Measurements from ENCODE around the gene MT1A.
A peak's percentile ranks its signal among the peaks of the same experiment; 100 is the strongest.

Gene MT1A

GRCh38 chr16:56637814-56638750 is at the start of gene MT1A:
Gene MT1A, plus strand, starts transcription at chr16:56638666. Its CDS starts 73 bp downstream, at chr16:56638739.
- no peak for DNase-seq (ENCODE audit: low read depth in 2 of 3, low spot score in 2 of 3)

- DNase-seq (ENCODE audit: low read depth in 2 of 3, low spot score in 2 of 3): no peak
Measured at GRCh38 chr16:56588781-56589140, 49.7 kb upstream of the MT1A start.

- no peak for DNase-seq (ENCODE audit: low read depth in 2 of 3, low spot score in 2 of 3)
Measured at GRCh38 chr16:56589141-56590039, 49.1 kb upstream of the MT1A start, which contains the start of gene MT3. Gene MT3, plus strand, starts transcription at chr16:56589528. Its CDS starts 63 bp downstream, at chr16:56589591.

GRCh38 chr16:56591377-56592060 is 46.9 kb upstream of the MT1A start:
- no peak for DNase-seq (ENCODE audit: low read depth in 2 of 3, low spot score in 2 of 3)

- no peak for DNase-seq (ENCODE audit: low read depth in 2 of 3, low spot score in 2 of 3)
Measured at GRCh38 chr16:56593573-56594291, 44.7 kb upstream of the MT1A start.

GRCh38 chr16:56594292-56594619 is 44.2 kb upstream of the MT1A start:
- no peak for DNase-seq (ENCODE audit: low read depth in 2 of 3, low spot score in 2 of 3)

- no peak for DNase-seq (ENCODE audit: low read depth in 2 of 3, low spot score in 2 of 3)
Measured at GRCh38 chr16:56600398-56600999, 38.0 kb upstream of the MT1A start.

GRCh38 chr16:56601325-56601724 is 37.1 kb upstream of the MT1A start:
- DNase-seq (ENCODE audit: low read depth in 2 of 3, low spot score in 2 of 3): no peak

- DNase-seq (ENCODE audit: low read depth in 2 of 3, low spot score in 2 of 3): no peak
Measured at GRCh38 chr16:56603589-56603988, 34.9 kb upstream of the MT1A start.

GRCh38 chr16:56604966-56605365 is 33.5 kb upstream of the MT1A start:
- DNase-seq (ENCODE audit: low read depth in 2 of 3, low spot score in 2 of 3): no peak

GRCh38 chr16:56605475-56605874 is 33.0 kb upstream of the MT1A start:
- DNase-seq (ENCODE audit: low read depth in 2 of 3, low spot score in 2 of 3): no peak

GRCh38 chr16:56606071-56606475 is 32.4 kb upstream of the MT1A start:
- no peak for DNase-seq (ENCODE audit: low read depth in 2 of 3, low spot score in 2 of 3)

- no peak for DNase-seq (ENCODE audit: low read depth in 2 of 3, low spot score in 2 of 3)
Measured at GRCh38 chr16:56606476-56607108, 31.9 kb upstream of the MT1A start.

GRCh38 chr16:56607109-56607618 is 31.3 kb upstream of the MT1A start:
- no peak for DNase-seq (ENCODE audit: low read depth in 2 of 3, low spot score in 2 of 3)

- no peak for DNase-seq (ENCODE audit: low read depth in 2 of 3, low spot score in 2 of 3)
Measured at GRCh38 chr16:56607675-56608042, 30.8 kb upstream of the MT1A start.

GRCh38 chr16:56608043-56608875 is 30.2 kb upstream of the MT1A start, which contains the start of gene MT2A:
Gene MT2A, plus strand, starts transcription at chr16:56608584. Its CDS starts 72 bp downstream, at chr16:56608656.
- peak; percentile 70 to 89 (median 82) for DNase-seq (ENCODE audit: low read depth in 2 of 3, low spot score in 2 of 3)

GRCh38 chr16:56608876-56609462 is 29.5 kb upstream of the MT1A start:
- no peak for DNase-seq (ENCODE audit: low read depth in 2 of 3, low spot score in 2 of 3)

- DNase-seq (ENCODE audit: low read depth in 2 of 3, low spot score in 2 of 3): no peak
Measured at GRCh38 chr16:56609463-56609921, 29.0 kb upstream of the MT1A start.
